ENCODE results near the gene BMS1. TPM values are rescaled to one million over a fixed set of nuclear protein-coding genes. Genes with fewer than 3 reads are reported as not detected.
"Not testable (repeated sequence)": the region's sequence is repeated elsewhere in the genome, so short reads cannot be mapped to it uniquely, and the experiment has no call there.

BMS1 gene
- total and polyA plus RNA-seq, 10 donors, result 6.6 to 17.7 (median 13.4) TPM

DNA sequence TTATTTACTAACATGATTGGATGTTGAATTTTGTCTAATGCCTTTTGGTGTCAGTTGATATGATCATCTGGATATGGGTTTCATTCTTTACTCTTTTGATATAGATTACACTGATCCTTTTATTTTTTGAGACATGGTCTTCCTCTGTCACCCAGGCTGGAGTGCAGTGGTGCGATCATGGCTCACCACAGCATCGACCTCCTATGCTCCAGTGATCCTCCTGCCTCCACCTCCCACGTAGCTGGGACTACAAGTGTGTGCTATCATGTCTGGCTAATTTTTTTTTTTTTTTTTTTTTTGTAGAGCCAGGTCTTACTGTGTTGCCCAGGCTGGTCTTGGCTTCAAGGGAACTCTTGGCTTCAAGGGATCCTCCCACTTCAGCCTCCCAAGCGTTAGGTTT is 27.1 kb downstream of the BMS1 start:
- Histone ChIP-seq H3K27me3 (replicated peaks in 1 of 7) (no peaks in the 10 kb centered on the region), H3K36me3 (peaks cover 0 to 98% (median 44%) of the 10 kb centered on the region in 6 donors), H3K27ac (no peak overlapping the region), H3K9me3 (peaks cover 0 to 13% (median 9%) of the 10 kb centered on the region in 8 donors), H3K4me3 (no peak overlapping the region), H3K4me1 (no peaks in the 10 kb centered on the region)
- WGBS, 5 donors, result 80 to 91% (median 82%) methylated on average over 4 of the region's 4 CpGs
- TF ChIP-seq POLR2AphosphoS5 (IDR thresholded peaks at IDR 0.05) (no peak), POLR2A (IDR thresholded peaks at IDR 0.05) (no peak)
- TF ChIP-seq, protein P1, sequence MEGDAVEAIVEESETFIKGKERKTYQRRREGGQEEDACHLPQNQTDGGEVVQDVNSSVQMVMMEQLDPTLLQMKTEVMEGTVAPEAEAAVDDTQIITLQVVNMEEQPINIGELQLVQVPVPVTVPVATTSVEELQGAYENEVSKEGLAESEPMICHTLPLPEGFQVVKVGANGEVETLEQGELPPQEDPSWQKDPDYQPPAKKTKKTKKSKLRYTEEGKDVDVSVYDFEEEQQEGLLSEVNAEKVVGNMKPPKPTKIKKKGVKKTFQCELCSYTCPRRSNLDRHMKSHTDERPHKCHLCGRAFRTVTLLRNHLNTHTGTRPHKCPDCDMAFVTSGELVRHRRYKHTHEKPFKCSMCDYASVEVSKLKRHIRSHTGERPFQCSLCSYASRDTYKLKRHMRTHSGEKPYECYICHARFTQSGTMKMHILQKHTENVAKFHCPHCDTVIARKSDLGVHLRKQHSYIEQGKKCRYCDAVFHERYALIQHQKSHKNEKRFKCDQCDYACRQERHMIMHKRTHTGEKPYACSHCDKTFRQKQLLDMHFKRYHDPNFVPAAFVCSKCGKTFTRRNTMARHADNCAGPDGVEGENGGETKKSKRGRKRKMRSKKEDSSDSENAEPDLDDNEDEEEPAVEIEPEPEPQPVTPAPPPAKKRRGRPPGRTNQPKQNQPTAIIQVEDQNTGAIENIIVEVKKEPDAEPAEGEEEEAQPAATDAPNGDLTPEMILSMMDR (IDR thresholded peaks at IDR 0.05 in 8 of 11, conservative IDR thresholded peaks at IDR 0.05 in 3 of 11), result no peak
- intact Hi-C loops (cut with DNase I; ENCODE audit: low total_unique reads), result no loop called here
- DNase-seq, result no peak

DNA sequence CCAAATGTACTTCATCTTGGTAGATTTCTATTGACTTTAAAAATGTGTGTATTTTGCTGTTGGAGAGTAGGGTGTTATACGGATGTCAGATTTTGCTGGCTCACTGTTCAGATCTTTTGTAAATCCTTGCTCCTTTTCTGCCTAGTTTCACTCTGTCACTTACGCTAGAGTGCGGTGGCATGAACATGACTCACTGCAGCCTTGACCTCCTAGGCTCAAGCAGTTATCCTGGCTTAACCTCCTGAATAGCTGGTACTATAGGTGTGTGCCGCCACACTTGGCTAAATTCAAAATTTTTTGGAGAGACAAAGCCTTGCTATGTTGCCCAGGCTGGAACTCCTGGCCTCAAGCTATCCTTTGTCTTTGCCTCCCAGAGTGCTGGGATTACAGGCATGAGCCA is 29.4 kb downstream of the BMS1 start:
- H3K36me3 ChIP-seq, result peaks cover 0 to 98% (median 41%) of the 10 kb centered on the region in 6 donors
- WGBS, 5 donors, result 94 to 99% (median 95%) methylated on average over 4 of the region's 4 CpGs

DNA sequence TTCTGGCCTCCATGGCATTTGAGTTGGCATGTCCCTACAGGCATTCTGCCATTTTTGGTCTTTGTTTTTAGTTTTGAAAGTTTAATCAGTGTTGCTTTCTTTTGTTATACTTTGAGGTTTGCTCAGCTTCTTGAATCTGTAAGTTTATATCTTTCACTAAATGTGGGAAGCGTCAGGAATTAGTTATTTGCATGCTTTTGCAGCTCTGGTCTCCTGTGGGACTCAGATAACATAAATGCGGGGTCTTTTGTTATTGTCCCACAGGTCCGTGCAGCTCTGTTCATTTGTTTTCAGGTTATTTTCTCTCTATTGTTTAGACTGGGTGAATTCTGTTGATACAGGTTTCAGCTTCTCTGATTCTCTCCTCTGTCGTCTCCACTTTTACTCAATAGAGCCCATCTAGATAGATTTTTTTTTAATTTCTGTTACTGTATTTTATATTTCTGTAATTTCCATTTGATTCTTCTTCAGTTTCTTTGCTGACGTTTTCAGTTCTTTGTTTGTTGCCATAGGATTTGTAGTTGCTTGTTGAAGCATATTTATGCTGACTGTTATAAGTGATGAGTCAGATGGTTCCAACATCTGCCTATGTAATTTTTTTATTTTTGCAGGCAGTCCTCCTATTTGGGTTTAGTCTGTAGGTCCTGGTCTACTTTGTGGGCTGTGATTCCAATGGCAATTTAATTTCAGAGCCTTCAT is 31.5 kb downstream of the BMS1 start:
- 95 to 98% (median 97%) methylated on average over 5 of the region's 5 CpGs for WGBS, 5 donors
- peaks cover 0 to 98% (median 53%) of the 10 kb centered on the region in 6 donors for H3K36me3 ChIP-seq
- H3K4me1 ChIP-seq; intact Hi-C loops (cut with DNase I; ENCODE audit: low total_unique reads); H3K27ac ChIP-seq; H3K27me3 ChIP-seq (replicated peaks in 1 of 7); DNase-seq; H3K4me3 ChIP-seq: not testable (repeated sequence)
- H3K9me3 ChIP-seq, result peaks cover 0 to 13% (median 9%) of the 10 kb centered on the region in 8 donors

More for the DNA sequence above, 29.4 kb downstream of the BMS1 start:
- DNase-seq, result no peak
- TF ChIP-seq POLR2AphosphoS5 (IDR thresholded peaks at IDR 0.05) (no peak), POLR2A (IDR thresholded peaks at IDR 0.05) (no peak)
- TF ChIP-seq, protein P1 (IDR thresholded peaks at IDR 0.05 in 8 of 11, conservative IDR thresholded peaks at IDR 0.05 in 3 of 11), result no peak
- H3K27me3 ChIP-seq (replicated peaks in 1 of 7), result no peaks in the 10 kb centered on the region
- intact Hi-C loops (cut with DNase I; ENCODE audit: low total_unique reads), result no loop called here
- H3K27ac ChIP-seq, result no peak overlapping the region
- no peak overlapping the region for H3K4me3 ChIP-seq
- no peaks in the 10 kb centered on the region for H3K4me1 ChIP-seq
- H3K9me3 ChIP-seq, result peaks cover 0 to 13% (median 9%) of the 10 kb centered on the region in 8 donors

DNA sequence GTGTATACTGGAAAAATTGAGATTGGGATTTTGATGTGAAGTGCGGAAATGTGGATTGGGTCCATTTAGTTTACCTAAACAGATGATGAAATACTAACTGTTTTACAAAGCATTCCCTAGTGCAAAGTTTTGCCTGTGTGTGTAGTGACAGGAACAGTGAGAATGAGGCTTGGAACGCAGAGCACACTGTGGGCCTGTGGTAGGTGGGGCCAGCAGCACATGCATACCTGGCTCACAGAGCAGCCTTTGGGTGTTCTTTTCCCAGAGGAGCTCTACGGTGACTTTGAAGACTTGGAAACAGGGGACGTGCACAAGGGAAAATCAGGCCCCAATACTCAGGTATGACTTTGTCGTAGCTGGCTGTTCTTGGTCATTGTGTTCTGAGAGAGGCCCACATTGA is 33.7 kb downstream of the BMS1 start:
- intact Hi-C loops (cut with DNase I; ENCODE audit: low total_unique reads); DNase-seq; H3K4me1 ChIP-seq; H3K4me3 ChIP-seq; H3K27me3 ChIP-seq (replicated peaks in 1 of 7); H3K27ac ChIP-seq: not testable (repeated sequence)
- peaks cover 0 to 98% (median 61%) of the 10 kb centered on the region in 6 donors for H3K36me3 ChIP-seq
- peaks cover 0 to 13% (median 9%) of the 10 kb centered on the region in 8 donors for H3K9me3 ChIP-seq
- WGBS, 5 donors, result 86 to 92% (median 90%) methylated on average over 5 of the region's 5 CpGs

DNA sequence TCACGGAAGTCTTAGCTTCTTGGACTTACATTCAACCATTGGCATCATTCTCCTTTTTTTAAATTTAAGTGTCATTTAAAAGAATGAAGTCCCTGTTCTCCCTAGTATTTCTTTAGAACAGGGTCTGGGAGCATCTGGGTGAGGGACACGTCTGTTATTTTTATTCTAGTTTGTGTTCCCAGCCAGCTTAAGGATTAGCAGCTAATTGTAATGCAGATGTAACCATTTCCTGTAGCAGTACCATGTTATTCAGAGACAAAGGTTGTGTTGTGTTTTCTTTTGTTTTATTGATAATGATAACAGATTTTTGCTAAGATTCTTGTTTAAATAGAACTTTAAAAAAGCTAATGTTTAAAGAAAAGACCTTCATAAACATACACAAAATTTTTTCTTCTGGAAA is 34.3 kb downstream of the BMS1 start:
- peaks cover 0 to 13% (median 9%) of the 10 kb centered on the region in 8 donors for H3K9me3 ChIP-seq
- peaks cover 0 to 100% (median 62%) of the 10 kb centered on the region in 6 donors for H3K36me3 ChIP-seq
- no peak overlapping the region for H3K27ac ChIP-seq
- intact Hi-C loops (cut with DNase I; ENCODE audit: low total_unique reads), result no loop called here
- WGBS, 5 donors, result 91 to 98% (median 95%) methylated on average over 2 of the region's 2 CpGs
- no peak for DNase-seq
- H3K27me3 ChIP-seq (replicated peaks in 1 of 7), result no peaks in the 10 kb centered on the region
- H3K4me3 ChIP-seq, result no peak overlapping the region
- no peaks in the 10 kb centered on the region for H3K4me1 ChIP-seq
- TF ChIP-seq POLR2AphosphoS5 (IDR thresholded peaks at IDR 0.05), result no peak
- no peak for TF ChIP-seq POLR2A (IDR thresholded peaks at IDR 0.05)
- TF ChIP-seq, protein P1 (IDR thresholded peaks at IDR 0.05 in 8 of 11, conservative IDR thresholded peaks at IDR 0.05 in 3 of 11), result no peak

DNA sequence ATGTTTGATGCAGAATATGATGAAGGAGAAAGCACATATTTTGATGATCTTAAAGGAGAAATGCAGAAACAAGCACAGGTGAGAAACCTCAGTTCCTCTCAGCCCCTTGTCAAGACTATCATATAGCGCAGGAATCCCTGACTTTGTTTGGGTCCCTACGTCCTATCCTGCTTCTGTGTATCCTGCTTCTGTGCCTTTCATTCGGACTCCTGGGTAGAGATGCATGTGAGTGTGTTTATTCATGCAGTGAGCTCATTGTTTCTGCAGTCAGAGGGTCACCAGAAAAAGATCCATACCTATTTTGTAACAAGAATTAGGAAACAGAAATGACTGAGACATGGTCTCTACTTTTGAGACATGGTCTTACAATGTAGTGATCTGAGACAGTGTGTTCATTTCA is 34.8 kb downstream of the BMS1 start:
- H3K27ac ChIP-seq; H3K27me3 ChIP-seq (replicated peaks in 1 of 7); H3K4me3 ChIP-seq; DNase-seq; intact Hi-C loops (cut with DNase I; ENCODE audit: low total_unique reads); H3K4me1 ChIP-seq: not testable (repeated sequence)
- Histone ChIP-seq H3K9me3 (peaks cover 0 to 13% (median 9%) of the 10 kb centered on the region in 8 donors), H3K36me3 (peaks cover 0 to 100% (median 62%) of the 10 kb centered on the region in 6 donors)
- 89 to 94% (median 92%) methylated on average over 3 of the region's 3 CpGs for WGBS, 5 donors

DNA sequence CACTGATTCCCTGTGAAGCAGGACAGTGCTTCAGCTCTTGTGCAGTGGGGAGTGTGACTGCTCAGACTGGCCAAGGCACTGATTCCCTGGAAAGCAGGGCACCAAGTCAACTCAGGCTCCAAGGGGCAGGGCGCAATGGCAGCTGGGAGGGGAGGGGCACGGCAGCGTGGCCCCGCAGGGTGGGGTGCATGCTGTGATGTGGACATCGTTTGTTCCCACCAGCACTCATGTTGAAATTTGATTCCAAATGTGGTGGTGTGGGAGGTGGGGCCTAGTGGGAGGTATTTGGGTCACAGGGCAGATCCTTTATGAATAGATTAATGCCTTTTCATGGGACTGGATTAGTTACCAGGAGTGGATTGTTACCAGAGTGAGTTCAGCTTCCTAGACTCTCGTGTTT is 44.2 kb downstream of the BMS1 start:
- WGBS, 5 donors, result 78 to 86% (median 82%) methylated on average over 6 of the region's 6 CpGs
- H3K4me3 ChIP-seq; H3K9me3 ChIP-seq; DNase-seq; H3K4me1 ChIP-seq; H3K27me3 ChIP-seq (replicated peaks in 1 of 7); intact Hi-C loops (cut with DNase I; ENCODE audit: low total_unique reads); H3K27ac ChIP-seq: not testable (repeated sequence)
- peaks cover 2 to 100% (median 72%) of the 10 kb centered on the region in 6 donors for H3K36me3 ChIP-seq
